Ovary (tissue), 3 donors: ENCODE measurements around the gene DUSP19.

Experiments
- POLR2A ChIP-seq: fragments of 450-650 bp; IDR thresholded peaks from one replicate; pipeline ENCODE4 v1.6.1; 2017; ENCODE audit warnings: antibody characterized with exemption, mild to moderate bottlenecking, moderate library complexity
- TF ChIP-seq, protein P1 (sequence below), 3 donors: fragments of 450-650 bp in 2 of 3; fragments of 200-600 bp in 1 of 3; IDR thresholded peaks; one replicate each; pipeline versions ENCODE4 v1.5.1 to v1.8.0; 2016 to 2022; ENCODE audit warnings: antibody characterized with exemption in 3 of 3, mild to moderate bottlenecking in 1 of 3
- donor health status: DM: no; HTN: no; CAD: no.

DNA sequence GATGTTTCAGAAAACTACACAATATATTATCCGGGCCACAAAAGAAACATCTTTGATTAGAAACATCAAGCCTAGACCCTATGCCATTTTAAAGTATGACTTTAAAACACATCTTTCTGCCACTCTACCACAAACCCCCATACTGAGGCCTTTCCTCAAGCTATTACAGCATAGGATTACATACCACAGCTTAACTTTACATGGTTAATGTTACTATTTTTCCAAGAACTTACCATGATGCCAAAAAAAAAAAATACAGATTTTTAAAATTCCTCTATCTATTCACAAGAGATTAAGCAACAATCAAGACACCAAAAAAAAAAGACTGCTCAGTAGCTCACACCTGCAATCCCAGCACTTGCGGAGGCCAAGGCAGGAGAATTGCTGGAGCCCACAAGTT is 49.3 kb upstream of the DUSP19 start:
- TF ChIP-seq, protein P1, sequence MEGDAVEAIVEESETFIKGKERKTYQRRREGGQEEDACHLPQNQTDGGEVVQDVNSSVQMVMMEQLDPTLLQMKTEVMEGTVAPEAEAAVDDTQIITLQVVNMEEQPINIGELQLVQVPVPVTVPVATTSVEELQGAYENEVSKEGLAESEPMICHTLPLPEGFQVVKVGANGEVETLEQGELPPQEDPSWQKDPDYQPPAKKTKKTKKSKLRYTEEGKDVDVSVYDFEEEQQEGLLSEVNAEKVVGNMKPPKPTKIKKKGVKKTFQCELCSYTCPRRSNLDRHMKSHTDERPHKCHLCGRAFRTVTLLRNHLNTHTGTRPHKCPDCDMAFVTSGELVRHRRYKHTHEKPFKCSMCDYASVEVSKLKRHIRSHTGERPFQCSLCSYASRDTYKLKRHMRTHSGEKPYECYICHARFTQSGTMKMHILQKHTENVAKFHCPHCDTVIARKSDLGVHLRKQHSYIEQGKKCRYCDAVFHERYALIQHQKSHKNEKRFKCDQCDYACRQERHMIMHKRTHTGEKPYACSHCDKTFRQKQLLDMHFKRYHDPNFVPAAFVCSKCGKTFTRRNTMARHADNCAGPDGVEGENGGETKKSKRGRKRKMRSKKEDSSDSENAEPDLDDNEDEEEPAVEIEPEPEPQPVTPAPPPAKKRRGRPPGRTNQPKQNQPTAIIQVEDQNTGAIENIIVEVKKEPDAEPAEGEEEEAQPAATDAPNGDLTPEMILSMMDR (IDR thresholded peaks at IDR 0.05) = no peak
- TF ChIP-seq POLR2A = no peak
